Measurements from ENCODE around the gene MSI2. TPM values are rescaled to one million over a fixed set of nuclear protein-coding genes. Genes with fewer than 3 reads are reported as not detected.

Gene MSI2
- total RNA-seq, 1 donor: 12.6 TPM

DNA sequence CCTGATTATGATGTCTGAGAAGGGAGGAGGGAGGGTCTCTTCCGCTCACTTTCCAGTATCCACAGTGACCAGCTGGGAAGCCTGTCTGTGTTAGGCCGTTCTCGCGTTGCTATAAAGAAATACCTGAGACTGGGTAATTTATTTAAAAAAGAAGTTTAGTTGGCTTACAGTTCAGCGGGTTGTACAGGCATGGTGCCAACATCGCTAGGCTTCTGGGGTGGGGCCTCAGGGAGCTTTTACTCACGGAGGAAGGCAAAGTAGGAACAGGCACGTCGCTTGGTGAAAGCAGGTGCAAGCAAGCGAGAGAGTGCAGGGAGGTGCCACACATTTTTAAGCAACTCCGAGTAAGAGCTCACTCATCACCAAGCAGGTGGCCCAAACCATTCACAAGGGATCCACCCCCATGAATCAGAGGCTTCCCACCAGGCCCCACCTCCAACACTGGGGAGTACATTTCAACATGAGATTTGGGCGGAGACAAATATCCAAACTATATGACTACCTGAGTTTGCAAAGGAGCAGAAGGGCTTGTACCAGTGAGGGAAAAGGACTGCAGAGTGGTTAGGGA lies 351.3 kb downstream of the MSI2 start:
- no peak for TF ChIP-seq CTCF (IDR thresholded peaks at IDR 0.05; ENCODE audit: insufficient read depth, low read length)
- no peak overlapping the region for H3K4me3 ChIP-seq (ENCODE audit: low read depth, low read length)
- no peak for DNase-seq (ENCODE audit: low read depth)

DNA sequence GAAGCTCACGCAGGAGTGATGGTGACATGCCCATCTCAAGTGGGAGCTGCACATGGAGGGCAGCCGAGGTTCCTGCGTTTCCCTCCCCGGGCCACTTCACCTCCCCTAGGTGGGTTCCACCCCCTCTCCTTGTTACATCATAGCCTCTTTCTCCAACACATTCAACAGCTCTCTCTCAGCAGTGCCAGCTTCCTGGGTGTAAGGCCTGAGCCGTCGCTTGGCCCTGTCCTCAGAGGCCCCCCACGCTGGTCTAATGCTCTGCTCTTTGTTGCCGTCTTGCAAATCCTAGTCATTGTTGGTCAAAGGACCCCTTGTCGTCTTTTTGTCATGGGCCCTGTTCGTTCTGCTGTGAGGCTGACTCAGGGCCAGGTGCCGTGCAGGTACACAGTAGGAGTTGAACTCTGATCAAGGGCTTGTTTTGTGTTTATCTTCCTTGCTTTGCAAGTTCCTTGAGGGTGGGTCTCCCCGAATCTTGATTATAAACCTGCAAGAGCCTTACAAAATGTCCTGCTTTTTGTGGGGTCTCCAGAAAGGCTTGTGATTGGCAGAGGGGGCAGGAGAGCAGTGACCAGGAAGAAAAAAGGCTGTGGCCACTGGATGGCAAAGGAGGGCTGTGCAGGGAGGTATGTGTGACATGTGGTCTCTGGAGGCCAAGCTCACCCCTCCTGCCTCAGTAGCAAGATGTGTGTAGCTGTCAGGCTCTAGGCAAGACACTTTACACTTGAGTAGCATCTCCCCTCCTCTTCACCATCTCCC lies 352.2 kb downstream of the MSI2 start:
- no peak for DNase-seq (ENCODE audit: low read depth)
- no peak for TF ChIP-seq CTCF (IDR thresholded peaks at IDR 0.05; ENCODE audit: insufficient read depth, low read length)
- H3K4me3 ChIP-seq (ENCODE audit: low read depth, low read length): no peak overlapping the region

DNA sequence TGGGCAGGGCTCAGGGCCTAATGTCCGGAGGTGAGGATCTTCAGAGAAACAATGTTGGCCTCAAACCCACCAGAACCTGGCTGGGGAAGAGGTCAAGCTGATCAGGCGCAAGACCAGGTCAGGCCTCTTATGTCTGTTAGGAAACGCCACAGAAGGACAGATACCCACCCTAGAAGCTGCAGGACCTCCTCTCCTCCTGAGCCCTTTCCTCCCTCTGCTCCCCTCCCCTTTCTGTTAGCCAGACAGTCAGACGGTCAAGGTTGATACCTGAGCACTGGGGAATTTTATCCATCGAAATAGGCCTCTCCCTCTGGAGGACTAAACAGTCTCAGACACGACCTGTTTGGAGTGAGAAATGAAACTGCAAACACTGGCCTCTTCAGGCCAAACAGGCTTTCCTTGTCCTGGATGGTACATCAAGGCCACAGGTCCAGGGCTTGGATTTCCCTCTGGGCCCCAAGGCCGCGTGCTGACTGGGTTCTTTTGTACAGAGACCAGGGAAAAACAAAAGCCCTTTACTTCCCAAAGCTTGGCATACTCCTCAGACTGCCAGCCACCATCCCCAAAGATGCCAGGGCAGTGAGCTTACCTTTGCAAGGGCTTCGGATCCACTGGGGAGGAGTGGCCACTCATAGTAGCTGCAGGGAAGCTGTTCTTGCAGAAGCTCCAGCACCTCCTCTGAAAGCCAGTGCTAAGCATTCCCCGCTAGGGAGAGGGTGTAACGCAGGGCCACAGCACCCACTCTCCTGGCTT lies 353.0 kb downstream of the MSI2 start:
- no peak for DNase-seq (ENCODE audit: low read depth)
- no peak overlapping the region for H3K4me3 ChIP-seq (ENCODE audit: low read depth, low read length)
- no peak for TF ChIP-seq CTCF (IDR thresholded peaks at IDR 0.05; ENCODE audit: insufficient read depth, low read length)

DNA sequence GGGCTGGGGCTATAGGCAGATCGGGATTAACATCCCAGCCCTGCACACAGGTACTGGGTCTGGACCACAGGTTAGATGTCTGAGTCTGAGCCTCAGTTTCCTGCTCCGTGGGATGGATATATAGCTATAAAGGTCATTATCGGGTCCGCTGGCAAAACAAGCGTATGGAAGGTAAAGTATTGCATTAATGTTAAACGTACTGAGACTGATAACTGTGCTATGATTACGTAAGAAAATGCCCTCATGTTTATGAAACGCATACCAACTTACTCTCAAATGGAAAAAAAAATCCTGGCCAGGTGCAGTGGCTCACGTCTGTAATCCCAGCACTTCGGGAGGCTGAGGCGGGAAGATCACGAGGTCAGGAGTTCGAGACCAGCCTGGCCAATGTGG lies 353.6 kb downstream of the MSI2 start:
- TF ChIP-seq CTCF (IDR thresholded peaks at IDR 0.05; ENCODE audit: insufficient read depth, low read length): no peak
- DNase-seq (ENCODE audit: low read depth): no peak
- H3K4me3 ChIP-seq (ENCODE audit: low read depth, low read length): no peak overlapping the region

- DNase-seq (ENCODE audit: low read depth): no peak
- TF ChIP-seq CTCF (IDR thresholded peaks at IDR 0.05; ENCODE audit: insufficient read depth, low read length): no peak
- no peak overlapping the region for H3K4me3 ChIP-seq (ENCODE audit: low read depth, low read length)
Measured at GRCh38 chr17:57612202-57613071, 356.1 kb downstream of the MSI2 start.

DNA sequence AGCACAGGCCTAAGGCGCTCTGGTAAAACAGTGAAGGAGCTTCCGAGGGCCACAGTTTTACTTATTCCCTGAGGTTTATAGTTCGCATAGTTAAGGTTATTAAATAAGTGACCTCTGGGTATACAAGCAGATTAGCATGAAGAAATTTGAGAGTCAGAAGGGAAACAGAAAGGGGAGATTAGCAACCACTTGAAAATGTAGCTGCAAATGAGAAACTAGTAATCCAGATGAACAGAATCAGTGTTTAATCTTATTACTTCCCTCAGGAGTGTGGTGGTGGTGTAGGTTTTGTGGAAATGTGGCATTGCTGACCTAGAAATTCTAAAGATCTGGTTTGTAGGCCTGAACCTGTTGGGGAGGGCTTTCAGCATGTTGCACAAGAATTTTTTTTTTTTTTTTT lies 358.4 kb downstream of the MSI2 start:
- TF ChIP-seq CTCF (IDR thresholded peaks at IDR 0.05; ENCODE audit: insufficient read depth, low read length): no peak
- no peak overlapping the region for H3K4me3 ChIP-seq (ENCODE audit: low read depth, low read length)
- DNase-seq (ENCODE audit: low read depth): no peak

Data from fibroblast of the aortic adventitia (primary cell).